Measurements from ENCODE around the gene CACNA1B.

DNA sequence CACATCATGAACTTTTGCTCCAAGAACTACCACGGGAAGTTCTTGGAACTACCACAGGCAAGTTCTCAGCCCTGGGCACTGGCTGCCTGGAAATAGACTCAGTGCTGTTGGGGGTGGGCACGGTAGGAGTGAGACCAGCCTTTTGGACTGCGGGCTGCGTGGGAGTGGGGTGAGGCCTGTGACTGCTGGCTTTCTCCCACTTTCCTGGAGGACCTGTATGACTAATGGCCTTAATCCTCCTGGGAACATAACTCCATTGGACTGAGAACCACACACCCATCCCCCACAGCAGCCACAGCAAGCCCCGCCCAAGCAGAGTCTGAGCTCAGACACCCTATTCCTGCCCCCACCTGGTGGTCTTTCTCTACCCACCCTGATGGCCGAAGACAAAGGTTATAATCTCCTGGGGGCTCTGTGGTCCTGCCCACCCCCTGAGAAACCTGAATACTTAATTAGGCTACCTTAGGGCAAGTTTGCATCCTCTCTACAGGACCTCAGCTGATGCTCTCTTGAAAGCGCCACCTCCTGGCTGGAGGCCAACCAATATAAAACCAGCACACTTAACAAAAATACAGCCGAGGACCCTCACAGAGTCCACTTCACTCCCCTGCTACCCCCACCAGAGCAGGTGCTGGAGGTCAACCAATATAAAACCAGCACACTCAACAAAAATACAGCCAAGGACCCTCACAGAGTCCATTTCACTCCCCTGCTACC, 112.6 kb downstream of the CACNA1B start:
- no peak for TF ChIP-seq CTCF (IDR thresholded peaks at IDR 0.05)
- TF ChIP-seq POLR2A (IDR thresholded peaks at IDR 0.05): no peak

Data from suprapubic skin (tissue), 3 donors.